A172 (cell line): ENCODE measurements around the gene ILF3. TPM values are rescaled to one million over a fixed set of nuclear protein-coding genes. Genes with fewer than 3 reads are reported as not detected.

Experiments used
- DNase-seq: peaks from one replicate; pipeline ENCODE4 v3.0.0-alpha.2; 2015; ENCODE audit warnings: low spot score
- total RNA-seq: library from RNA; depleted of rRNA; stranded (reverse); fragments of >200 nt; shearing (Covaris generic); gene quantifications from 2 replicates; pipeline ENCODE4 v1.2.3, GENCODE V29; 2014; rRNA removed

The ILF3 gene
- total RNA-seq, 1 experiment from 2014 or later, result 172 TPM

- DNase-seq, result no peak
These were observed 76.8 kb downstream of the ILF3 start for GRCh38 chr19:10730932-10731331.

GRCh38 chr19:10735741-10736140, 81.6 kb downstream of the ILF3 start:
- no peak for DNase-seq

- no peak for DNase-seq
These were observed 82.0 kb downstream of the ILF3 start for GRCh38 chr19:10736189-10736588.

GRCh38 chr19:10736916-10737551, 82.9 kb downstream of the ILF3 start:
- DNase-seq, result no peak

GRCh38 chr19:10737722-10738121, 83.6 kb downstream of the ILF3 start:
- no peak for DNase-seq

GRCh38 chr19:10740798-10741197, 86.7 kb downstream of the ILF3 start:
- DNase-seq, result no peak

Other genes with a start within 250 kb of the ILF3 start
- gene PDE4A, start 233.8 kb upstream of the ILF3 start, total RNA-seq, result 0.41 and 1.3 TPM in 2 replicates
- gene KEAP1, start 151.0 kb upstream of the ILF3 start, total RNA-seq, result 118 and 128 TPM in 2 replicates
- 7.9 and 9.0 TPM in 2 replicates for gene S1PR5, start 136.9 kb upstream of the ILF3 start, total RNA-seq
- 62.5 and 68.0 TPM in 2 replicates for gene ATG4D, start 110.4 kb upstream of the ILF3 start, total RNA-seq
- gene KRI1, start 88.3 kb upstream of the ILF3 start, total RNA-seq, result 7.4 and 9.5 TPM in 2 replicates
- 10.6 and 11.3 TPM in 2 replicates for gene CDKN2D, start 85.4 kb upstream of the ILF3 start, total RNA-seq
- 39.4 and 41.9 TPM in 2 replicates for gene AP1M2, start 67.0 kb upstream of the ILF3 start, total RNA-seq
- gene SLC44A2, start 28.8 kb upstream of the ILF3 start, total RNA-seq, result 54.9 and 327 TPM in 2 replicates
- gene QTRT1, start 47.1 kb downstream of the ILF3 start, total RNA-seq, result 43.0 and 48.8 TPM in 2 replicates
- 51.7 and 56.0 TPM in 2 replicates for gene DNM2, start 63.7 kb downstream of the ILF3 start, total RNA-seq
- gene TMED1, start 181.9 kb downstream of the ILF3 start, total RNA-seq, result 53.2 and 75.7 TPM in 2 replicates
- gene C19orf38, start 194.1 kb downstream of the ILF3 start, total RNA-seq, result 0.22 and 1.5 TPM in 2 replicates
- 46.6 and 53.0 TPM in 2 replicates for gene CARM1, start 217.2 kb downstream of the ILF3 start, total RNA-seq